Thyroid gland (tissue), 4 donors: ENCODE data around the gene SUPT5H.

Experiments used
- CTCF ChIP-seq, 6 experiments: fragments of 200-600 bp in 3 of 6; fragments of 450-650 bp in 3 of 6; sonication (generic) in 3 of 6; IDR thresholded peaks; one replicate each; pipeline ENCODE4 v1.5.1; 2016 to 2019; ENCODE audit warnings: antibody characterized with exemption in 6 of 6, mild to moderate bottlenecking in 2 of 6, inconsistent platforms in 1 of 6, moderate library complexity in 1 of 6
- POLR2A ChIP-seq, 2 donors: fragments of 450-650 bp; IDR thresholded peaks; one replicate each; pipeline ENCODE4 v1.6.1; 2017; ENCODE audit warnings: antibody characterized with exemption in 2 of 2, mild to moderate bottlenecking in 2 of 2, moderate library complexity in 1 of 2

- TF ChIP-seq CTCF (IDR thresholded peaks at IDR 0.05) (no peak), POLR2A (IDR thresholded peaks at IDR 0.05) (no peak)
These were observed 23.4 kb upstream of the SUPT5H start for GRCh38 chr19:39422020-39422419.
